Measurements from ENCODE around the gene SPATA2L. TPM values are rescaled to one million over a fixed set of nuclear protein-coding genes. Genes with fewer than 3 reads are reported as not detected.
"Not testable (repeated sequence)": the region's sequence is repeated elsewhere in the genome, so short reads cannot be mapped to it uniquely, and the experiment has no call there.

SPATA2L gene
- total RNA-seq, 4 donors from 2014 or later, result 1.2 to 18.7 (median 7.2) TPM

GRCh38 chr16:89672177-89672941 lies 29.1 kb downstream of the SPATA2L start:
- no peaks in the 10 kb centered on the region for H3K36me3 ChIP-seq
- intact Hi-C loops (cut with DNase I; ENCODE audit: low total_unique reads), result no loop called here
- TF ChIP-seq CTCF (IDR thresholded peaks at IDR 0.05) (no peak), POLR2A (IDR thresholded peaks at IDR 0.05) (no peak)
- no peak for DNase-seq
- H3K27ac ChIP-seq, result no peak overlapping the region
- no peaks in the 10 kb centered on the region for H3K27me3 ChIP-seq
- no peak overlapping the region for H3K4me3 ChIP-seq
- no peaks in the 10 kb centered on the region for H3K9me3 ChIP-seq
- no peaks in the 10 kb centered on the region for H3K4me1 ChIP-seq

DNA sequence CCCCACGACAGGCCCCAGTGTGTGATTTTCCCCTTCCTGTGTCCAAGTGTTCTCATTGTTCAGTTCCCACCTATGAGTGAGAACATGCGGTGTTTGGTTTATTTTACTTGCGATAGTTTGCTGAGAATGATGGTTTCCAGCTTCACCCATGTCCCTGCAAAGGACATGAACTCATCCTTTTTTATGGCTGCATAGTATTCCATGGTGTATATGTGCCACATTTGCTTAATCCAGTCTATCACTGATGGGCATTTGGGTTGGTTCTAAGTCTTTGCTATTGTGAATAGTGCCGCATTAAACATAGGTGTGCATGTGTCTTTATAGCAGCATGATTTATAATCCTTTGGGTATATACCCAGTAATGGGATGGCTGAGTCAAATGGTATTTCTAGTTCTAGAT lies 29.9 kb downstream of the SPATA2L start:
- H3K4me3 ChIP-seq; H3K36me3 ChIP-seq; DNase-seq; H3K27ac ChIP-seq; H3K27me3 ChIP-seq; H3K4me1 ChIP-seq; intact Hi-C loops (cut with DNase I; ENCODE audit: low total_unique reads); H3K9me3 ChIP-seq: not testable (repeated sequence)

- Histone ChIP-seq H3K27ac (no peak overlapping the region), H3K36me3 (no peaks in the 10 kb centered on the region), H3K4me1 (no peaks in the 10 kb centered on the region), H3K4me3 (no peak overlapping the region), H3K27me3 (no peaks in the 10 kb centered on the region), H3K9me3 (no peaks in the 10 kb centered on the region)
- intact Hi-C loops (cut with DNase I; ENCODE audit: low total_unique reads), result no loop called here
- DNase-seq, result no peak
- TF ChIP-seq POLR2A (IDR thresholded peaks at IDR 0.05) (no peak), CTCF (IDR thresholded peaks at IDR 0.05) (no peak)
These were observed 30.7 kb downstream of the SPATA2L start for GRCh38 chr16:89670496-89671431.

- H3K27ac ChIP-seq, result no peak overlapping the region
- no peaks in the 10 kb centered on the region for H3K36me3 ChIP-seq
- no peaks in the 10 kb centered on the region for H3K27me3 ChIP-seq
- H3K9me3 ChIP-seq, result no peaks in the 10 kb centered on the region
- no peaks in the 10 kb centered on the region for H3K4me1 ChIP-seq
- no peak for DNase-seq
- intact Hi-C loops (cut with DNase I; ENCODE audit: low total_unique reads), result no loop called here
- no peak for TF ChIP-seq CTCF (IDR thresholded peaks at IDR 0.05)
- no peak for TF ChIP-seq POLR2A (IDR thresholded peaks at IDR 0.05)
- no peak overlapping the region for H3K4me3 ChIP-seq
These were observed 31.8 kb downstream of the SPATA2L start for GRCh38 chr16:89669755-89670154.

- no peak overlapping the region for H3K27ac ChIP-seq
These were observed 32.7 kb downstream of the SPATA2L start for GRCh38 chr16:89668790-89669158.

More at GRCh38 chr16:89668790-89669158, 32.7 kb downstream of the SPATA2L start:
- H3K9me3 ChIP-seq, result no peaks in the 10 kb centered on the region
- no peak overlapping the region for H3K4me3 ChIP-seq
- intact Hi-C loops (cut with DNase I; ENCODE audit: low total_unique reads), result no loop called here
- no peaks in the 10 kb centered on the region for H3K4me1 ChIP-seq
- no peaks in the 10 kb centered on the region for H3K36me3 ChIP-seq
- DNase-seq, result no peak
- H3K27me3 ChIP-seq, result no peaks in the 10 kb centered on the region
- TF ChIP-seq CTCF (IDR thresholded peaks at IDR 0.05) (no peak), POLR2A (IDR thresholded peaks at IDR 0.05) (no peak)
